HG03558 (cell line): ENCODE results near the gene IL6ST.
"Not testable (repeated sequence)": the region's sequence is repeated elsewhere in the genome, so short reads cannot be mapped to it uniquely, and the experiment has no call there.

Experiments
- ATAC-seq: cut with Tn5 transposase; IDR thresholded peaks from one replicate; pipeline ENCODE4 v1.9.1; 2021; ENCODE audit warnings: moderate number of reproducible peaks; ENCODE audit not compliant: unreplicated experiment; ENCODE audit errors: extremely low read depth

Gene IL6ST

GRCh38 chr5:56006094-56006493 lies 11.3 kb upstream of the IL6ST start:
- no peak for ATAC-seq

DNA sequence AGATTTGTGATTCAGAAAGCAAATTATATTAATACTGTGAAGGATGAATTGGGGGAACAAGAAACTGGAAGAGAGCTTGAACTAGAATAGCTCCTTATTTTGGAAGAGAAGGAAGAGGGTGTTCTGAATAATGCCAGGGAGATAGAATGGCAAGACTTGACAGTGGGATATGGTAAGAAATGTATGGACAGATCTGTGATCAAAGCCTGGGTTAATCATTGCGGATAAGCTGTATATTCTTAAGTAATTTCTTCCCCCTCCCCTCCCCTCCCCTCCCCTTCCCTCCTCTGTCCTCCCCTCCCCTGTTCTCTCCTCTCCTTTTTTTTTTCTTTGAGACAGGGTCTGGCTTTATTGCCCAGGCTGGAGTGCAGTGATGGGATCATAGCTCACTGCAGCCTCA lies 10.1 kb upstream of the IL6ST start:
- ATAC-seq, result no peak

- no peak for ATAC-seq
Measured at GRCh38 chr5:56003679-56004078, 8.9 kb upstream of the IL6ST start.

- no peak for ATAC-seq
Measured at GRCh38 chr5:56003179-56003578, 8.4 kb upstream of the IL6ST start.

- ATAC-seq, result no peak
Measured at GRCh38 chr5:56002303-56002702, 7.5 kb upstream of the IL6ST start.

- ATAC-seq, result not testable (repeated sequence)
Measured at GRCh38 chr5:56000221-56000620, 5.5 kb upstream of the IL6ST start.

DNA sequence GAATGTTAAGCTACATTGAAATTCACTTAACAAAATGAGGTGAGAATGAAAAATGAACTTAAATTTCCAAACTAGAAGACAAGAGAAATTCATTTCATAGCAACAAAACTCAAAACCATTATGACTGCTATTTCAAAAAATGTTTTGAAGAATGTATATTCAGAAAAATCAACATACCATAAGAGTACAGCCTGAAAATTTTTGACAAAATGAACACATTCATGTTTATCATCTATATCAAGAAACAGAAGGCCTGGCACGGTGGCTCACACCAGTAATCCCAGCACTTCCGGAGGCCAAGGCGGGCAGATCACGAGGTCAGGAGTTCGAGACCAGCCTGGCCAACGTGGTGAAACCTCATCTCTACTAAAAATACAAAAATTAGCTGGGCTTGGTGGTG lies 4.2 kb upstream of the IL6ST start:
- no peak for ATAC-seq

- no peak for ATAC-seq
Measured at GRCh38 chr5:55997742-55998351, 3.1 kb upstream of the IL6ST start.

GRCh38 chr5:55994998-55995914 lies 493 bp upstream of the IL6ST start:
- ATAC-seq, result peak; percentile 89

DNA sequence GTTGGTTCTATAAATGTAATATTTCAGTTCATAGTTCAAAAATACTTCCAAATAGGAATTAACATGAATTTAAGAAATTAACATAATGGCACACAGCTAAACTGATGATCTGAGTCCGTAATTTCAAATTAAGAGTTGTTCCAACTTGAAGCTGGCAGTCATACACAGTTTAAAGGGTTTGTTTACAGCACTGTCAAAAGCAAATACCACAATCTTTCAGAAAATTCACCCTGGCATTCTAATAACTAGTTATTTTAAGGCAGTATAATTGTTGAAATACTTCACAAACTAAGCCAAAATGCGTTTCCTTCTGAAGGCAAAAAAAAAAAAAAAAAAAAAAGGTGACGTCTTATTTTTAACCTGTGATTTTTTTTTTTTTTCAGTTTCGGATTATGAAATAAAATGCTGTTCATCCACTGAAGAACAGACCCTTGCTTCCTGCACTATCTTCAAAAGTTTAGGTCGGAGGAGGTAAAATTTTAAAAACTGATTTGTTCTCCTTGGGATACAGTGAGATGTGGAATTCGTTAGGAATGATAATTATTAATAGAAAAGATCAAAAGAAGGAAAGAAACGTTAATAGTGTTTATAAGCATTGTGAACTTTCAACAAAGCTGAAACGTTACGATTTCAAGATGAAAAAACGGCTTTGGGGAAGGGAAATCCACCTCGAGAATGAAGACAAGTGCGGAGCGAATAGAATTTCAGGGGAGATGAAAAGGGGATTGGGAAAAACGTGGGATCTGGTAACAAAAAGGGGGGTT lies 850 bp downstream of the IL6ST start:
- ATAC-seq, result no peak

- no peak for ATAC-seq
Measured at GRCh38 chr5:55993013-55993412, 1.8 kb downstream of the IL6ST start.

DNA sequence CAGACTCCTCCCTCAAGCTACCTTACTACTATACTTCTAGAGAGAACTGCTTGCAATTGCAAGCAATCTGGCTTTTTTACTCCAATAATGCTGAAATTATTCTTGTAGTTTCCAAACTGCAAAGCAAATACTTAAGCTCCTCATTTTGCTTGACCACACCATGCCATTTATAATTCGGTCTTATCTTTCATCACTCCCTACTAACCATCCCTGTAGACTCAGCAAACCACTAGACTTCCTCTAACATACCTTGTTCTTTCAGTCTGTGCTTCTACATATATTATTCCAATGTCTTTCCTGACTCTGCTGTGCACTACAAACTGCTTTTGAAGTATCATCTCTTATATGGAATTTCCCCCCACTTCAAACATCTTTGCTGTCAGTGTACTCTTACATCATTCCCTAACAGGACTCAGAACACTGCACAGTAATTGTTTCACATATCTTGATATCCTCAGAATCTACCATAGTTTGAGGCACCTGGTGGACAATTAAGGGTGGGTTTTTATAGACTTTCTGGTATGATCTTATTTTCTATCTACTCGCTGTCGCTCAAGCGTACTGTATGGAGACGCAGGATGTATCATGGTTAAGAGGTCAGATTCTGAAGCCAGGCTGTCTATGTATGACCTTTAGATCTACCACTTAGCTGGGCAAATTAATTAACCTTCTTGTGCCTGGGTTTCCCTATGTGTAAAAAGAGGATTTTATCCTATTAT lies 2.8 kb downstream of the IL6ST start:
- no peak for ATAC-seq

DNA sequence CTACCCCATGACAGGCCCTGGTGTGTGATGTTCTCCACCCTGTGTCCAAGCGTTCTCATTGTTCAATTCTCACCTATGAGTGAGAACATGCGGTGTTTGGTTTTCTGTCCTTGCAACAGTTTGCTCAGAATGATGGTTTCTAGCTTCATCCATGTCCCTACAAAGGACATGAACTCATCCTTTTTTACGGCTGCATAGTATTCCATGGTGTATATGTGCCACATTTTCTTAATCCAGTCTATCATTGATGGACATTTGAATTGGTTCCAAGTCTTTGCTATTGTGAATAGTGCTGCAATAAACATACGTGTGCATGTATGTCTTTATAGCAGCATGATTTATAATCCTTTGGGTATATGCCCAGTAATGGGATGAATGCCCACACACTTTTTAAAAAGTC lies 3.9 kb downstream of the IL6ST start:
- ATAC-seq, result not testable (repeated sequence)

DNA sequence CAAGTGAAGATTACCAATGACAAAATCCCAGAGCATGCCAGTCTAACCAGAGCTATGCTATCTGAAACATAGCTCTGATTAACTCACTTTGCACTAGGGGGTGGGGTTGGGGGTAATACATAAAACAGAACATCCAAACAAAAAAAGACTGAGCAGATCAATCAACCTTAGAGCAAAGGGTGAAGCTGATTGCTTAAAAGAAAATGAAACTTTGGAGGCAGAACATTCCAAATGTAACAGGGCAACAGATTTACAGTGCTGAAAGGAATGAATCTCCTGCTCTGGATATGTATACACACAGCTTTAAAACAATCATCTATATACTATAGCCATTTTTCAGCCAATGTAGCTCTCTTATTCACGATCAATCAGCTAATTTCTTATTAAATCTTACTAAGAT lies 4.9 kb downstream of the IL6ST start:
- no peak for ATAC-seq

DNA sequence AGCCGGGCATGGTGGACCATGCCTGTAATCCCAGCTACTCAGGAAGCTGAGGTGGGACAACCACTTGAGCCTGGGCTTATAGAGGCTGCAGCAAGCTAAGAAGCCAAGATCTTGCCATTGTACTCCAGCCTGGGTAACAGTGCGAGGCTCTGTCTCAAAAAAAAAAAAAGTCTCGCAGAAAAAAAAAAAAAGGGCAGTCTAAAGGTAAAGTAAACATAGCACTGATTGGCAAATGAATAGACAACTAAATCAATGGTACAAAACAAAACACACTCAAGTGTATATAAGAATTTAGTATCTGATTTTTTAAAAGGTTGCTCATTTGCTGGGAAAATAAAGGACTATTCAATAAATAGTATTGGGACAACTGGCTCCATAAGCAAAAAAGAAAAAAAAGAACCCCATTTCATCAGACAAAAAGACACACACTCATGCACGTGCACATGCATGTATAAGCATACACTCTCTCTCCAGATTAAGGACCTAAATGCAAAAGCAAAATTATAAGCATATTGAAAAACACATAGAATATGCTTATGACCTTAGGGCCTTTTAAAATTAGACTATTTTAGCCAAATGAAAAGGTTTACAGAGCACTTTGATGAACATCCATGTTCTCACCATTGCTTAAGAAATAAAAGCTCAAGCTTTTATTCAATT lies 5.7 kb downstream of the IL6ST start:
- ATAC-seq, result no peak

GRCh38 chr5:55988428-55988827 lies 6.3 kb downstream of the IL6ST start:
- not testable (repeated sequence) for ATAC-seq

- no peak for ATAC-seq
Measured at GRCh38 chr5:55986931-55987330, 7.8 kb downstream of the IL6ST start.

DNA sequence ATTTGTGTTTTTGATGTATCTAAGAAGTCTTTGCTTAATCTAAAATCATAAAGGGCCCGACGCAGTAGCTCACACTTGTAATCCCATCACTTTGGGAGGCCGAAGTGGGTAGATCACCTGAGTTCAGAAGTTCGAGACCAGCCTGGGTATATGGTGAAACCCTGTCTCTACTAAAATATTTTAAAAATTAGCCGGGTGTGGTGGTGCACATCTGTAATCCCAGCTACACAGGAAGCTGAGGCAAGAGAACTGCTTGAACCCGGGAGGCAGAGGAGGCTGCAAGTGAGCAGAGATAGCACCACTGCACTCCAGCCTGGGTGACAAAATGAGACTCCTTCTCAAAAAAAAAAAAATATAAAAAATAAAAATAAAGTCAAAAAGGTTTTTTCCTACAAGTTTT lies 9.6 kb downstream of the IL6ST start:
- no peak for ATAC-seq

GRCh38 chr5:55983986-55984385 lies 10.8 kb downstream of the IL6ST start:
- no peak for ATAC-seq

GRCh38 chr5:55982957-55983381 lies 11.8 kb downstream of the IL6ST start:
- no peak for ATAC-seq
